ENCODE data around the gene AXIN2.

The AXIN2 gene

DNA sequence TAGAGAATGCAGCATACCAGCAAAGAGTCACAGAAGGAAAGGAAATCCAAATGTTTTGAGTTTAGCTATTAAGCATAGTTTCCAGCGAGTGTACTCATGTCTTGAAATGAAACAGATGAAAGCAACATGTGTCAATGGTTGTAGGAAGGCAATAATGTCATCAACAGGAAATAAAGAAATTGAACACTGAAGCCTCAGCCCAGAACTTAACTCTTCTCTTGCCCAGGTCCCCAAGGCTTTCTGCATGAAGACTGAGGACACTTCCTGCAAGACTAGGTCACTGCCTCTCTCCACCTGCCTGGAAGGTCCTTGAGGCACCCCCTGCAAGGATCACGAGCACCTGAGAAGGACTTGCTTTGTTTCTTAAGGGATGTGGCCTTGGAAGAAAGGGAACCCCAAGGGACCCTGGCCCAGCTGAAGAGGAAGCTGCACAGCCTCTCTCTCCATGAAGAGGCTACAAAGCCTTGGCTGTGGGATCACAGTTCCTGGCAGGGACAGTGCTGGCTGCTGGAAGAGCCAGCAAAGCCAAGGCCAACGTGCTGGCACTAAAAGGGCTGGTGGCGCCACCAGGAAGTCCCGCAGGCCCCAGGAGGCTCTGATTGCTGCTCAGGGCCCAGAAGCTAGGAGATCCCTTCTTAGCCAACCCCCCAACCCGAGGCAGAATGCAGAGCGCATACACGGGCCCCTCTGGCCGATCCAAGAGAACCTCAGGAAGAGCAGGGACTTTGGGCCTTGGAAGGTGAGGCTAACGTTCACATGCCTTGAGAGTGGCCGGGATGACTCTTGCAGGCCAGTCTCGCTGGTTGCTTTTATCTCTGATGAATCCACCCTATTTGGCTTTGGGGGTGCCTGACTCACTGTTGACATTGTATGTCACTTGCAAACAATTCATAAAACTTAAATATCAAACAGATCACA, 23.4 kb upstream of the AXIN2 start:
- DNase-seq (ENCODE audit: low read depth, low spot score): no peak

DNA sequence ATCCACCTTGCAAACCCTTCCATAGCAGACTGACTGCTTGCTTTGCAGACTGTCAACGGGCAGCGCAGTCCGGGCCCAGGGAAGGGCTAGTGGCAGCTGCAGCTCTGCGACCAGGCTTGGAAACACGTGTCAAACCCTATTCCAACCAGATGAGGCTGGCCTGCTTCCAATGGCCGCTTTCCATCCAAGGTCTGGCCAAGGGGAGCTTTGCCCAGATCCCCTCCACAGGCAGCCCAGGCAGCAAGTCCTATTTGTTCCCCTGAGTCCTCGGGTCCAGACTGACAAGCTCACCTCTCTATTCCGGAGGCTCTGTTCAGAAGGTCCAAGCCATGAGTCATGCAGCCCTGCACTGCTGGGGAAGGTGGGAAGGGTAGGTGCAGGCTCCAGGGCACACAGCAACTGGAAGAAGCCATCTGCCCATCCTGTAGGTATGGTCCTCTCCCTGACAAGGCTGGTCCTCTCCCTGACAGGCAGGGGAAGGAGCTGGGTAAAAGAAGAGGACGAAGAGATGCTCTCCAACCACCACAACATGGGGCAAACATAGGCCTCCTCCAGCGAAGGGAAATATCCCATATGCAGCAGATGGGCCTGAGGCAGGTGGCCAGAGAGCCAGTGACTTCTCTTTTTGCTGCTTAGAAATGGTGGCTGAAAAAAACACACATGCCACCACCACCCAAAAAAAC, 22.6 kb upstream of the AXIN2 start:
- no peak for DNase-seq (ENCODE audit: low read depth, low spot score)

DNA sequence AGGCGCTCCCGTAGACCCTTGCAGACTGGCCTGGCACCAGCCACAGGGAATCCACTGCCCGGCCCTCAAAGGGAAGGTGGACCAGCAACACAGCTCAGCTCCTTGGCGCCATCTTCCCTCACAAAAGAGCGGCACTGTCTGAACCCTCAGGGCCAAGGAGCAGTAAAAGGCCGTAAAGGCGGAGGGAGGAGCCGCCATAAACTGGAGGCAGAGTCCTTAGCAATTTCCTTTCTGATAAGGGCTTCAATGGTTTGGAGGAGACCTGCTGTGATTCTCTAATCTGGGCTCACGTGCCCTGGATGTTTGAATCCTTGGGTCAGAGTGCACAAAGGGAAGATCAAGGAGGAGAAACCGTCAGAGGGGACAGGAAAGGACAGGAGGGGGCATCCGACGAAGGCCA, 15.5 kb upstream of the AXIN2 start:
- DNase-seq (ENCODE audit: low read depth, low spot score): no peak

DNA sequence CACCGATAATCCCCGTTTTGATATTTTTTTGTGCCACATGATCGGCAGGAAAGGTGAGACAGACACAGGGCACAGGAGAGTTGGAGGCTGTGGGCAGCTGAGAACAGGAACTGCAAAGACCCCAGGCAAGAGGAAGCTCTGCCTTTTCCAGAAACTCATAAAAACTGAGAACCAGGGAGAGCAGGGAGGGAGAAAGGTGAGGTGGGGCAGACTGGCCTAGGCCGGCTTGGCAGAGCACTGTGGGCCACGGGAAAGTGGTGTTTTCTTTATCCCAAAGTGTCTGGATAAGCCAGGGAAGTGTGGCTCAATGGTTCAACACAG, 11.8 kb upstream of the AXIN2 start:
- no peak for DNase-seq (ENCODE audit: low read depth, low spot score)

DNA sequence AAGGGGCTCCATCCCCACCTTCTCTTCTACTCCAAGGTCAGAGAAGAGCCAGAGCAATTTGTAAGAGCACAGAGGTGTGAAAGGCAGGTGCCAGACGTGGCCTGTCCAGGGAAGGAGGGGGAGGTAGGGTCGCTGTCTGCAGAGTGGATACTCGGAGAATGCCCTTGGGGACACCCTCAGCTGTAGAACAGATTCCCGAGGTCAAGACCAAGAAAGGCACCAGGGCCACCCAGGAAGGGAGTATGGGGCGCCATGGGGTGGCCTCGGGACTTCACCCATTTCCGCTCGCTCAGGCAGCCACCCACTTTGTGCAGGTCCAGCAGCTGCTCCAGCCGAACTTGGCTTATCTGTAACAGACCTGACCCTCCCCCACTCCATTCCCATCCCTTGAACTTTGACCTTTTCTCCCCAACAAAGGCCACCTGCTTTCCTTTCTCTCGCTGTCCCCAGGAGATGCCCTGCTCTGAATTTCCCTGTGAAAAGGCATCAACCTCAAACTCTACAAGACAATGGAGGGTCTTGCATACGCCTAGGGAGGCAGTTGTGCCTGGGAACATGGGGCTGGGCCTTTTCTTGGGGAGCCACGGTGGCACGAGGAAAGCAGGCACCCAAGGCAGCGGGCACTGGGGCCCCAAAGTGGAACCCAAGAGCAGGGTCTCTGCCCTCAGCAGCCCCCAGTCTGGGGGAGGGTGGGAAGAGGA, 11.3 kb upstream of the AXIN2 start:
- DNase-seq (ENCODE audit: low read depth, low spot score): peak; percentile 99

DNA sequence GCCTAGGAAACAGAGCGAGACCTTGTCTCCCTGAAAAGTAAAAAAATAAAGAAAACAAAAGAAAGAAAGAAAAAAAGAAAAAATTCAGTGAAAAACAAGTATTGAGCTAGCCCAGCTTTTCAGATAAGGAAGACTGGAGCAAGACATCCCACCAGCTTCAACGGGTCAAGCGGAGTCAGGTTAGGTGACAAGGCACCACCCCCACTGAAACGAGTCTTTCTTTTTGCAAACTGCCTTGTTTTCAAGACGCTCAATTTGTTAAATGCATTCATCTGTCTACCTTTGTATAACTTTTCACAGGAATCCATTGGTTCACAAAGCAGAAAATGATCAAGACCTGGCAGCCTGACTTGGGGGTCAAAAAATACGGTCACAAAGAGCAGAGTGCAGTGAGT, 10.7 kb upstream of the AXIN2 start:
- no peak for DNase-seq (ENCODE audit: low read depth, low spot score)

DNA sequence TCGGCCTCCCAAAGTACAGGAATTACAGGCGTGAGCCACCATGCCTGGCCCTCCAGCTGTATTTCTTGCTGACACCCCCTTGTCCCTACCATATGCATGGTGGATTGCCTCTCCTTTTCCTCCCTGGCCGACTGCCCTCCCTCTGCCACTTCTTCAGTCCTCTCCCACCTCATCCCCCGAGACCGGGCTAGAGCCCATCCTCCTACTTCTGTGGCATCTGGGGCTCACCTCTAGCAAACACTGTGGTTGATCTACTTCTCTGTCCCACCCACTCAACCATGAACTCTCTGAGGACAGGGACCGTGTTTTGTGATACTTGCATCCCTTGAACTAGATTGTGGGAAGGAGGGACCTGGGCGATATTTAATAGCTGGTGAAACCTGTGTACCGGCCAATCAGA, 7.5 kb upstream of the AXIN2 start:
- DNase-seq (ENCODE audit: low read depth, low spot score): no peak

DNA sequence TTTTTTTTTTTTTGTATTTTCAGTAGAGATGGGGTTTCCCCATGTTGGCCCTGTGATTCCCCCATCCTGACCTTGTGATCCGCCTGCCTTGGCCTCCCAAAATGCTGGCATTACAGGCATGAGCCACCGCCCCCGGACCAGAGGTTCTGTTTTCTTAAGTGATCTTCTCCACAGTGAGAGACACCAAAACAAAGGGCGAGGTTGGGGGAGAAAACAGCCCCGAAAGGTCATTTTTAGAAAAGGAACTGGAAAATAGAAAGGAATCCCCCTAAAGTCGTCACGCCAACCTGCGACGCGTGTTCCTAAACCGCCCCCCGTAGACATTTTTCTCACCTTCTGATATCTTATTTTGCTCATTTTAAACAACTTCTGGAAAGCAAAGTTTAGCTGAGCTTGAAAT, 6.1 kb upstream of the AXIN2 start:
- no peak for DNase-seq (ENCODE audit: low read depth, low spot score)

DNA sequence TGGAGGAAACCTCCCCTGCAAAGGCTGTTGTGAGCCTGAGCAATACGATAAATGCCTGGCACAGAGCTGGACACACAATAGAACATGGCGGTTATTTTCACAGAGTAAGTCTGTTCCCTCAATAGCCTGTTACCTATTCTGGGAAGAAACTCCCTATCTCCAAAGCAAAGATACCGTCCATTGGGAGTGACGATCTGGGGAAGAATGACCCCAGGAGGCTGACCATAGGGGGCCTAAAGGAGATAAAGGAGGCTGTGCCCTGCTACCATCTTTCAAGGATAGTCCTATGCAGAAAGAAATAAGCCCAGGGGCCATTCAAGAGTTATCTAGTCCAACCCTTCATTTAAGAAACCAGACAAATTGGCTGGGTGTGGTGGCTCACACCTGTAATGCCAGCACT, 4.1 kb upstream of the AXIN2 start:
- DNase-seq (ENCODE audit: low read depth, low spot score): no peak

DNA sequence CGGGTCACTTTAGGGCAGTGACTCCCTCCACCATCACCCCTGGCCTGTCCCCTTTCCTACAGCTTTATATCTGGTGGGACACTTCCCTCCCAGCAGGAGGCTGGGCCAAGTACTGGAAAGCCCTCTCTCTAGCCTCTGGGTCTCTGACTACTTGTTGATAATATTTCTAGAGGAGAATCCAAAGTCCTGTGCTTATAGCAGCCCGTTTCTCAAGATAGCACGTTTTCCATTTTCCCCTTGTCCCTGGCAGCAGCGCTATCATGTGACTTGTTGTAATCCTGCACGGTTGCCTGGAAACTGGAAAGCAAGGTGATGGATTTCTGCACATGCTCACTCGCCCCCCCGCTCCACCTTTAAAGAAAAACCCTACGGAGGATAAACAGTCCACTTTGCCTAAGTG, 3.3 kb upstream of the AXIN2 start:
- DNase-seq (ENCODE audit: low read depth, low spot score): no peak

DNA sequence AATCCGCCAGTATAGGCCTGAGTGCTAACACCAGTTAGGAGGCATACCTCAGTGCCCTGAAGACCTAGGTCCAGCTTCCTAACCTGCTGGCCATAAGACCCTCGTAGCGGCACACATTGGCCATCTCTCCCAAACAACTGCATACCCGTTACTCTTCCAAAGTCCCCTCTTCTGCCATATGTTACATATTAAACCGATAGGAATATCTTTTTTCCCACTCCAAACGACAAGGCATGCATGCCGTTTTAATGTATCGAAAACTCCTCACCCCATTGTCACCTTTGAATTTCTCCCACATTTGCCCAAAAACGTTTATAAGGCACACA, 721 bp upstream of the AXIN2 start:
- DNase-seq (ENCODE audit: low read depth, low spot score): no peak

DNA sequence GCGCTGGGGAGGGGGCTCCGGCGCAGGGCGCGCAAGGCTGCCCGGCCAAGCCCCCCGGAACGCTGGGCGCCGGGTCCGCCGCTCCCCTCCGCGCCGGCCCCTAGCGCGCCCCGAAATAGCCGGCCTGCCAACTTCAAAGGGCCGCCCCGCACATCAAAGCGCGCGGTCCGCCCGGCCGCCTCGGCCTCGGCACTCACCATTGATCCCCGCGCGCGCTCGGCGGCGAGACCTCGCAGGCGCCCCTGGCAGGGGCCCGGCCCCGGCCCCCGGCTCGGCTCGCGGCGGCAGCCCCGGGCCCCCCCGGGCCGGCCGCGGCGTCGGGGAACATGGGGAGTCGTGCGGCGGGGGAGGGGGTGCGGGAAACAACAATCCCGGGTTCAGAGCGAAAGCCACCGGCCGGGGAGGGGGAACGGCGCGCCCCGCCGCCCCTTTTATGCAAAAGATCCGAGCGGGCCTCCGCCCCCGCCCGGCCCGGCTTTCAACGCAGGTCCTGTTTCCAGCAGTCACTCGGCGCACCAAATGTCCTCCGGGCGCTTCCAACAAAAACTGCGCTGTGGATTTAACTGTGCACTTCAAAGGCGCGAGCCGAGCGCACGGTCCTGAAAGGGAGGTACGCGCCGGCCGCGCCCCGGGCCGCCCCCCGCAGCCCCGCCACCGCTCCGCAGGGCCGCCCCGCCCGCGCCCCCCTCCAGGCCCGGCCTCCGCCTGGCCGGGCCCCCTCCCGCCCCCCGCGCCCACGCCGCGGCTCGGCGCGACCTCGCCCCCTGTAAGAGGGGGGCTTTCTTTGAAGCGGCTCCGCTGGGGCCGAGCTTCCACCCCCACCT, 608 bp downstream of the AXIN2 start:
- no peak for DNase-seq (ENCODE audit: low read depth, low spot score)

DNA sequence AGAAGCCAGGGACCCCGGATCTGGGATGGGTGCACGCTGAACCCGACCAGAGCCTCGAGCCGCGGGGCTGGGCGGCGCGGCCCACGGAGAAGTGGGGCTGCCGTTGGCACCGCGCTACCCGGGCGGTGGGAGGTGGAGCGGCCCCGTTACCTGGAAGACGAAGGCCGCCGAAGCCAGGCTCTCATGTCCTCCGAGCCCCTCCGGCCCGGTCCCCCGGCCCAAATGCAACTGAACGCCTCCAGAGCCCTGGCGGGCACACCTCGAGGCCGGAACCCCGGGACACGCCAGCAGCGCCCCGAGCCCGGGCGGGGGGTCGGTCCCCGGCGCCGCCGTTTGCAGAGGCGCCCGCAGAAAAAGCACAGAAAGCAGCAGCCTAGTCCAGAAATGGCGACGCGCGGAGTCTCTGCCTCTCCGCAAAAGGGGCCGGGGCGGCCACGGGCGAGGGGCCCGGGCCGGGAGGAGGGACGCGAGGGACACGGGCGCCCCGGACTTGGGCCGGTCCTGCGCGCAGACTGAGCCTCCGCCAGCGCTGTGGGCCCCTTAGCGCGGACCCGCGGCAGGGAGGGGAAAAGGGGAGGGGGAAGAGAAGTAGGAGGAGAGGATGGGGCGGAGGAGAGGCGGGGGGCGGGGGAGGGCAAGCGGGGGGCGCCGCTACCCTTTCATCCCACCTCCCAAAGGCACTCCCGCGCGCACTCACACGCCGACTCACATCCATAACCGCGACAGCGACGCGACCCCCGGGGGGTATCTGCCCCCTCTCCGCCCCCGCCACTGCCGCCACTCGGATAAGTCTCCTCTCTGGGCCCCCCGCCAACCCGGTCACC, 1.4 kb downstream of the AXIN2 start:
- no peak for DNase-seq (ENCODE audit: low read depth, low spot score)

DNA sequence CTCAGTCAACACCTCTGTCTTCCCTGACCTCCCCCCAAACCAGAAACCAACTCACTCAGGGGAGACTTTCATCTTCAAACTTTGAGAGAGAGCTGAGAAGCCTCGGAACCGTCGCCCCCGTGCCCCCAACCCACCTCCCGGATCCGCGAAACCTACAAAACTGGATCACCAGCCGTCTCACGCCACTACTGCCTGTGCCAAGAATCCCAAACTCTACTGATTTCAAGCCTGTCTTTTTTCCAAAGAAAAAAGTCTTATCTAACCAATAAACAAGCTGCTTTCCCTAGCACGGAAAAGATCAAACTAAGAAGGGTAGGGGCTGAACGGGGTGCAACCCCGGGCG, 2.0 kb downstream of the AXIN2 start:
- DNase-seq (ENCODE audit: low read depth, low spot score): no peak

DNA sequence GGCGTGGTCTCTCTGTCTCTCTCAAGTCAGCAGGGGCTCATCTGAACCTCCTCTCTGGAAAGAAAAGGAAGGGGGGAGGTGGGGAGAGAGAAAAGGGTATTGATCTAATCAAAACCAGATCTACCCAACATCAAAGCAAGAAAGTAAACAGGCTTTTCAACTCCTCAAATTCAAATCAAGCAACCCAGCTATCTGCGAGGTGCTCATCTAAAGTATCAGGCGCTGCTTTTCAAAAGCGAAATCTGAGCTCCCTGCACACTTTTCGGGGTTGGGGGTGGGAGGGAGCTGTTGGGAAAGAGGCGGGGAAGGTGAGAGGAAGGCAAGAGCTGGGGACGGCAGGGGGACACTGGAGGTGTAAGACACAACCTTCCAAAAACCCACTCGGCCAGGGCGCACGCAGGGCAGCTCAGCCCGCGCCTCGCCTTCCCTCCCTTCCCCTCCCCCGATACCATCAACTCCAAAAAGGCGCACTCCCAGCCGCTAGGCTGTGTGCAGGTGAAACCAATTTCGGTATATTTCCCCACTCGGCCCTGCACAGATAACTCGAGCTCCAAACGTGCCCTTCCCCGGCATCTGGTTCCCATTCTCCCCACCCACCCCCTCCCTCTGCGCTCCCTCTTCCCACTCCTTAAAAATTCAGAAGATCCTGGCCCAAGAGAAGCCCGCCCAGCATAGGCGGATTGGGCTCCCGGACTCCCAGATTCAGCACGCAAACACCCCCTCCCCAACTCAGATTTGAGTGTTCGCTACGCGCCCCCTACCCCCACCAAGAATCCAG, 2.6 kb downstream of the AXIN2 start:
- no peak for DNase-seq (ENCODE audit: low read depth, low spot score)

DNA sequence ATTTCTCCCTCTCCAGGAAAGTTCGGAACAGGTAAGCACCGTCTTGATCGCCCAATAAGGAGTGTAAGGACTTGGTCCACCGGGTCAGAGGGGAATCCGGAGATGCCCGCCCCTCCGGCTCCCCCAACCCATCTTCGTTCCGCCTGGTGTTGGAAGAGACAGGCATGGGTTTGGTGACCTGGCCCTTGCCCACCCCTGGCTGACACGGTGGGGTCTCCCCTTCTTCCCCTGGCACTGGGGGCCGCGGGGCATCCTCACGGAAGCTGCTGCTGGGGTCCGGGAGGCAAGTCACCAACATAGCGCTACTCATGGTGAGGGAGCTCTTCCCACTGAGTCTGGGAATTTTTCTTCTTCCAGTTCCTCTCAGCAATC, 3.2 kb downstream of the AXIN2 start:
- DNase-seq (ENCODE audit: low read depth, low spot score): no peak

DNA sequence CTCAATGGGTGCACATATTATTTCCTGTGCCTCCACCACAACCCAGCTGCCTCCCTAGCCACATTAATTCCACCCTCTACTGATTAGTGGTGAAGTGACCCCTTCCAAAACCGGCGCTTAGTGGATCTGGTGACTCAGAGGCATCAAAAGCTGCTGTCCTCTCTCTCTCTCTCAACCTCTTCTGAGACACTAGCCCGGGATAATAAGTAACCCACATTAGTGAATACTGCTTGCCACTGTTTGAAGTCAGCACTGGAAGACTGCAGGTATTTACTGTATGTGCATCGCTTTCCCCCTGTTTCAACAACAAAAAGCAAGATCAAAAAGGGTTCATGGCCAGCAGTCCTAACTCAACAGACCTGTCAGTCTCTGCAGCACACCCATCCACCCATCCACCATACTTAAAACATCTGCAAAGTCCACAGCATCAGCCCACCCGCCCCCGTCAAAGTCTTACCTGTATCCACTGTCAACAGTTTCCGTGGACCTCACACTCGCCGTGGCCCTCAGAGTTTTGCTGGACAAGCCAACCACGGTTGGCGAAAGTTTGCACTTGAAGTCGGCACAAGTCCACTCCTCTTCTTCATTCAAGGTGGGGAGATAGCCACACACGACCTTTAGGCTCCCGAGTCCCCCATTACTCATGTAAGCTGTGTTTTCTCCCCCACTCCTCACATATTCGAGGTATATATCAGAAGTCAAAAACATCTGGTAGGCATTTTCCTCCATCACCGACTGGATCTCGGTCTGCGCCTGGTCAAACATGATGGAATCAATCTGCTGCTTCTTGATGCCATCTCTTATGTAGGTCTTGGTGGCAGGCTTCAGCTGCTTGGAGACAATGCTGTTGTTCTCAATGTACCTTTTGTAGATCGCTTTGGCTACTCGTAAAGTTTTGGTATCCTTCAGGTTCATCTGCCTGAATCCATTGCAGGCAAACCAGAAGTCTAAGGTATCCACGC, 3.8 kb downstream of the AXIN2 start:
- DNase-seq (ENCODE audit: low read depth, low spot score): no peak

DNA sequence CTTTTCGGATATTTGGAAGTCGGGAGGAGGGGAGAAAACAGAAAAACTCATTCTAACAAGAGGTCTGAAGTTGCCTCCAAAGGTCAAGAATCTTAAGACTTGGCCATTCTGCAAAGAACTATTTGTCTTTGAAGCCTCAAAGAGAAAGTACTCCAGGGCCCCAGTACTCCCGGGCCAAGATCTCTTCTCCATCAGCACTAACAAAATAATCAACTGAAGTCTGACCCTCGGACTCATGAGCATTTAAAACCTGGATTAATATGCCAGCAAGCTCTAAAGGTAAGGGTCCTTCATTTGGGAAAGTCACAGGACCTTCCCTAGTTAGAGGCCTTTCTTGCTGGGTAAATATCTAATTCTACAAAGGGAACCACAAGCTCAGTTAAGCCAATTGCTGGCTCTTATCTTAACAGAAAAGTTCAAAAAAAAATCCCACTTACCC, 4.5 kb downstream of the AXIN2 start:
- no peak for DNase-seq (ENCODE audit: low read depth, low spot score)
